Transverse colon (tissue), 4 donors: ENCODE results near the gene APOL1. TPM values are rescaled to one million over a fixed set of nuclear protein-coding genes. Genes with fewer than 3 reads are reported as not detected.

Source experiments
- DNase-seq: peaks from one replicate; pipeline ENCODE4 v3.0.0-alpha.2; 2019
- H3K27ac ChIP-seq, 4 donors: fragments of 200-600 bp; sonication (generic); 2 replicates each; pipeline ENCODE4 v1.5.1; 2016 to 2018; ENCODE audit warnings: inconsistent platforms in 4 of 4
- H3K27me3 ChIP-seq: fragments of 200-600 bp; sonication (generic); 2 replicates; pipeline ENCODE4 v1.5.1; 2017; ENCODE audit warnings: inconsistent platforms
- H3K36me3 ChIP-seq, 4 donors: fragments of 200-600 bp; sonication (generic); 2 replicates each; pipeline ENCODE4 v1.5.1; 2017 to 2019; ENCODE audit warnings: inconsistent platforms in 4 of 4
- H3K4me1 ChIP-seq, 4 donors: fragments of 200-600 bp; sonication (generic); 2 replicates each; pipeline ENCODE4 v1.5.1; 2017 to 2020; ENCODE audit warnings: inconsistent platforms in 4 of 4
- H3K4me3 ChIP-seq, 4 donors: fragments of 200-600 bp; sonication (generic); 1 replicate in 1 of 4; 2 replicates in 3 of 4; pipeline versions ENCODE4 v1.5.1 to v1.6.1; 2017 to 2019; ENCODE audit warnings: inconsistent platforms in 4 of 4
- H3K9me3 ChIP-seq, 2 donors: fragments of 200-600 bp; sonication (generic); 2 replicates each; pipeline ENCODE4 v1.5.1; 2017 to 2019; ENCODE audit warnings: inconsistent platforms in 2 of 2
- CTCF ChIP-seq, 5 experiments: fragments of 200-600 bp in 3 of 5; fragments of 450-650 bp in 2 of 5; sonication (generic) in 3 of 5; IDR thresholded peaks; 1 replicate in 2 of 5; 2 replicates in 3 of 5; pipeline ENCODE4 v1.5.1; 2016 to 2017; ENCODE audit warnings: antibody characterized with exemption in 5 of 5, inconsistent platforms in 3 of 5, mild to moderate bottlenecking in 2 of 5, moderate library complexity in 1 of 5
- EP300 ChIP-seq: sonication (generic); formaldehyde crosslinking; IDR thresholded peaks from one replicate; pipeline ENCODE4 v1.6.1; 2017; ENCODE audit warnings: antibody characterized with exemption, low read depth
- POLR2A ChIP-seq: fragments of 450-650 bp; IDR thresholded peaks from one replicate; pipeline ENCODE4 v1.6.1; 2016; ENCODE audit warnings: antibody characterized with exemption, mild to moderate bottlenecking, moderate library complexity
- POLR2AphosphoS5 ChIP-seq, 3 donors: sonication (generic); formaldehyde crosslinking; IDR thresholded peaks; one replicate each; pipeline ENCODE4 v1.6.1; 2016; ENCODE audit warnings: antibody characterized with exemption in 3 of 3
- WGBS, 2 donors: methylation state at CpG; one replicate each; pipeline ENCODE4 v1.1.5; 2018; ENCODE audit warnings: low coverage in 1 of 2; 5-methylcytosine and 5-hydroxymethylcytosine counted together
- in situ Hi-C, 4 donors: fragments of 200-750 bp; cut with MboI; loops; one replicate each; pipeline versions ENCODE4 v1.15.0 to v1.15.1; 2017; ENCODE audit warnings: low sequenced_read_pairs in 3 of 4, low pct_ligation_motif_present in 1 of 4, low pct_unique_long_range_greater_than_20kb in 1 of 4
- intact Hi-C: fragments of 100-400 bp; cut with DNase I; formaldehyde crosslinking; loops from one replicate; pipeline ENCODE4 v1.15.1; 2023; ENCODE audit warnings: low total_unique reads
- total RNA-seq, 4 donors: library from RNA; depleted of rRNA; stranded (reverse); fragments of >200 nt; gene quantifications; one replicate each; pipeline ENCODE4 v1.1.0, GENCODE V29; 2016

Gene APOL1
- total RNA-seq, 4 donors from 2014 or later, result 2.2 to 19.5 (median 14.7) TPM

- in situ Hi-C loops, result no loop called here
- Histone ChIP-seq H3K9me3 (no peaks in the 10 kb centered on the region), H3K36me3 (peaks cover 0 to 85% (median 57%) of the 10 kb centered on the region in 4 donors), H3K27me3 (no peaks in the 10 kb centered on the region), H3K4me1 (no peaks in the 10 kb centered on the region), H3K4me3 (no peak overlapping the region), H3K27ac (no peak overlapping the region)
- intact Hi-C loops, result no loop called here
- no peak for DNase-seq
- 92 to 94% methylated on average over 2 to 11 of the region's 11 CpGs for WGBS, 2 donors
- TF ChIP-seq EP300 (no peak), CTCF (IDR thresholded peaks at IDR 0.05) (no peak), POLR2AphosphoS5 (IDR thresholded peaks at IDR 0.05) (no peak), POLR2A (no peak)
Observed at GRCh38 chr22:36294801-36295200, 41.9 kb downstream of the APOL1 start.

GRCh38 chr22:36295247-36295646 lies 42.3 kb downstream of the APOL1 start:
- WGBS, 2 donors, result 92% methylated on average over 7 of the region's 7 CpGs; no CpG with 5 or more reads in 1 of the 2 donors
- intact Hi-C loops, result no loop called here
- no peak for DNase-seq

GRCh38 chr22:36296690-36297089 lies 43.8 kb downstream of the APOL1 start:
- TF ChIP-seq CTCF (IDR thresholded peaks at IDR 0.05), result no peak
- TF ChIP-seq POLR2A, result no peak
- TF ChIP-seq EP300, result no peak
- no peak for TF ChIP-seq POLR2AphosphoS5 (IDR thresholded peaks at IDR 0.05)
- no peaks in the 10 kb centered on the region for H3K9me3 ChIP-seq
- intact Hi-C loops (no loop called here), in situ Hi-C loops (no loop called here)
- H3K4me1 ChIP-seq, result peaks cover 0 to 8% (median 0%) of the 10 kb centered on the region in 4 donors
- H3K27me3 ChIP-seq, result no peaks in the 10 kb centered on the region
- DNase-seq, result no peak
- WGBS, 2 donors, result 89 to 95% methylated on average over 3 to 15 of the region's 15 CpGs
- H3K36me3 ChIP-seq, result peaks cover 0 to 97% (median 65%) of the 10 kb centered on the region in 4 donors
- H3K4me3 ChIP-seq, result no peak overlapping the region
- H3K27ac ChIP-seq, result peak overlapping the region in 2 of 4 donors; percentile 8 to 17

More at GRCh38 chr22:36295247-36295646, 42.3 kb downstream of the APOL1 start:
- no peaks in the 10 kb centered on the region for H3K9me3 ChIP-seq
- TF ChIP-seq CTCF (IDR thresholded peaks at IDR 0.05), result no peak
- no peak for TF ChIP-seq POLR2AphosphoS5 (IDR thresholded peaks at IDR 0.05)
- no peak for TF ChIP-seq EP300
- in situ Hi-C loops, result no loop called here
- H3K36me3 ChIP-seq, result peaks cover 0 to 87% (median 58%) of the 10 kb centered on the region in 4 donors
- no peak overlapping the region for H3K27ac ChIP-seq
- H3K27me3 ChIP-seq, result no peaks in the 10 kb centered on the region
- no peak overlapping the region for H3K4me3 ChIP-seq
- H3K4me1 ChIP-seq, result no peaks in the 10 kb centered on the region

GRCh38 chr22:36297568-36297967 lies 44.6 kb downstream of the APOL1 start:
- peak overlapping the region in 2 of 4 donors; percentile 17 to 75 for H3K27ac ChIP-seq
- peak in 1 of 3 donors; percentile 11 for TF ChIP-seq POLR2AphosphoS5 (IDR thresholded peaks at IDR 0.05)
- TF ChIP-seq POLR2A, result no peak
- no peak for TF ChIP-seq EP300
- intact Hi-C loops, result no loop called here
- in situ Hi-C loops, result no loop called here
- peaks cover 0 to 16% (median 0%) of the 10 kb centered on the region in 4 donors for H3K4me1 ChIP-seq
- no peak for DNase-seq
- H3K4me3 ChIP-seq, result no peak overlapping the region
- no peaks in the 10 kb centered on the region for H3K9me3 ChIP-seq
- peaks cover 0 to 97% (median 65%) of the 10 kb centered on the region in 4 donors for H3K36me3 ChIP-seq
- WGBS, 2 donors, result 79 to 91% methylated on average over 7 to 19 of the region's 19 CpGs
- H3K27me3 ChIP-seq, result no peaks in the 10 kb centered on the region

GRCh38 chr22:36298118-36298517 lies 45.2 kb downstream of the APOL1 start:
- Histone ChIP-seq H3K9me3 (no peaks in the 10 kb centered on the region), H3K27ac (peak overlapping the region in 2 of 4 donors; percentile 70 to 75), H3K4me1 (peaks cover 0 to 16% (median 2%) of the 10 kb centered on the region in 4 donors), H3K27me3 (no peaks in the 10 kb centered on the region), H3K36me3 (peaks cover 0 to 97% (median 63%) of the 10 kb centered on the region in 4 donors), H3K4me3 (no peak overlapping the region)
- DNase-seq, result no peak
- 96% methylated on average over 8 of the region's 8 CpGs; no CpG with 5 or more reads in 1 of the 2 donors for whole genome bisulfite sequencing, 2 donors
- TF ChIP-seq POLR2A (no peak), POLR2AphosphoS5 (IDR thresholded peaks at IDR 0.05) (no peak)
- intact Hi-C loops, result no loop called here
- in situ Hi-C loops, result no loop called here
